WTC11 (cell line): ENCODE data around the gene GABPB2. TPM values are rescaled to one million over a fixed set of nuclear protein-coding genes. Genes with fewer than 3 reads are reported as not detected.

Source experiments
- ATAC-seq: fragments of 200-7000 bp; cut with Tn5 transposase; 2 replicates; pipeline ENCODE4 v1.10.0; 2021; ENCODE audit warnings: mild to moderate bottlenecking, moderate library complexity
- CTCF ChIA-PET: fragments of 300-600 bp; sonication (Branson Sonifier 250); formaldehyde crosslinking; loops from one replicate; lab custom pipeline; 2021; ENCODE audit warnings: antibody characterized with exemption; lab: Charles Lee
- POLR2A ChIA-PET: fragments of 350-600 bp; sonication (Branson Sonifier 250); formaldehyde crosslinking; loops from one replicate; lab custom pipeline; 2021; ENCODE audit warnings: antibody characterized with exemption; lab: Charles Lee
- DNase-seq: peaks from one replicate; pipeline ENCODE4 v3.0.0; 2021; ENCODE audit warnings: low spot score
- H3K27ac Mint-ChIP-seq: 2 replicates; pipeline ENCODE4 v1.8.0; 2021; ENCODE audit warnings: mixed read lengths
- H3K27me3 Mint-ChIP-seq: 2 replicates; pipeline ENCODE4 v1.8.0; 2021; ENCODE audit warnings: low read depth, mild to moderate bottlenecking, moderate library complexity, mixed read lengths
- H3K36me3 Mint-ChIP-seq: 2 replicates; pipeline ENCODE4 v1.8.0; 2021; ENCODE audit warnings: mixed read lengths
- H3K4me1 Mint-ChIP-seq: 2 replicates; pipeline ENCODE4 v1.8.0; 2022; ENCODE audit warnings: mixed read lengths
- H3K4me3 Mint-ChIP-seq: 2 replicates; pipeline ENCODE4 v1.8.0; 2021; ENCODE audit warnings: mild to moderate bottlenecking, moderate library complexity, mixed read lengths
- H3K9me3 Mint-ChIP-seq: 2 replicates; pipeline ENCODE4 v1.8.0; 2021; ENCODE audit warnings: mixed read lengths
- CBFB ChIP-seq: sonication (generic); formaldehyde crosslinking; IDR thresholded peaks from 2 replicates; pipeline ENCODE4 v1.8.1; 2022; ENCODE audit warnings: mild to moderate bottlenecking, low read depth, missing genetic modification reagents
- ELF4 ChIP-seq: sonication (generic); formaldehyde crosslinking; IDR thresholded peaks from 2 replicates; pipeline ENCODE4 v1.8.1; 2022; ENCODE audit warnings: low read depth, mild to moderate bottlenecking, moderate library complexity, missing genetic modification reagents
- FOXJ3 ChIP-seq: sonication (generic); formaldehyde crosslinking; IDR thresholded peaks from 2 replicates; pipeline ENCODE4 v1.9.0; 2021; ENCODE audit warnings: missing genetic modification reagents, mild to moderate bottlenecking, borderline replicate concordance
- GABPB1 ChIP-seq: sonication (generic); formaldehyde crosslinking; IDR thresholded peaks from 2 replicates; pipeline ENCODE4 v1.8.1; 2023; ENCODE audit warnings: mild to moderate bottlenecking, missing genetic modification reagents
- GTF2I ChIP-seq: fragments of 250-450 bp; sonication (Bioruptor Pico); conservative IDR thresholded peaks from 2 replicates; pipeline ENCODE4 v1.4.0; 2021; ENCODE audit warnings: mild to moderate bottlenecking
- KAT7 ChIP-seq: sonication (generic); formaldehyde crosslinking; IDR thresholded peaks from 2 replicates; pipeline ENCODE4 v1.8.1; 2023; ENCODE audit warnings: missing genetic modification reagents, mild to moderate bottlenecking, borderline replicate concordance
- NR1H2 ChIP-seq: sonication (generic); formaldehyde crosslinking; IDR thresholded peaks from 2 replicates; pipeline ENCODE4 v1.9.0; 2021; ENCODE audit warnings: mild to moderate bottlenecking, moderate library complexity, missing genetic modification reagents
- PRRX2 ChIP-seq: fragments of 250-450 bp; sonication (Bioruptor Pico); IDR thresholded peaks from 2 replicates; pipeline ENCODE4 v1.8.0; 2021; ENCODE audit warnings: mild to moderate bottlenecking
- RORB ChIP-seq: fragments of 250-450 bp; sonication (Bioruptor Pico); IDR thresholded peaks from 2 replicates; pipeline ENCODE4 v1.9.0; 2021; ENCODE audit warnings: mild to moderate bottlenecking
- SOX15 ChIP-seq: fragments of 250-450 bp; sonication (Bioruptor Pico); IDR thresholded peaks from 2 replicates; pipeline ENCODE4 v1.9.0; 2021; ENCODE audit warnings: mild to moderate bottlenecking
- SP1 ChIP-seq: sonication (generic); formaldehyde crosslinking; conservative IDR thresholded peaks from 2 replicates; pipeline ENCODE4 v1.8.1; 2022; ENCODE audit warnings: missing genetic modification reagents
- TP53 ChIP-seq: sonication (generic); formaldehyde crosslinking; IDR thresholded peaks from 2 replicates; pipeline ENCODE4 v1.8.1; 2023; ENCODE audit warnings: mild to moderate bottlenecking, missing genetic modification reagents
- ZNF121 ChIP-seq: sonication (generic); formaldehyde crosslinking; IDR thresholded peaks from 2 replicates; pipeline ENCODE4 v1.8.0; 2023; ENCODE audit warnings: missing genetic modification reagents
- ZNF423 ChIP-seq: fragments of 250-450 bp; sonication (Bioruptor Pico); IDR thresholded peaks from 2 replicates; pipeline ENCODE4 v2.1.2; 2022; ENCODE audit warnings: mild to moderate bottlenecking, moderate library complexity
- ZNF671 ChIP-seq: fragments of 250-450 bp; sonication (Bioruptor Pico); IDR thresholded peaks from 2 replicates; pipeline ENCODE4 v1.8.0; 2021; ENCODE audit warnings: mild to moderate bottlenecking
- total RNA-seq: library from RNA; stranded (reverse); gene quantifications from 3 replicates; pipeline ENCODE4 v1.2.3, GENCODE V29; 2021
- TF ChIP-seq, protein P1 (sequence below): sonication (generic); formaldehyde crosslinking; IDR thresholded peaks from 2 replicates; pipeline ENCODE4 v1.8.1; 2023; ENCODE audit warnings: mild to moderate bottlenecking, missing genetic modification reagents, moderate library complexity
- TF ChIP-seq, protein P2 (sequence below): sonication (generic); formaldehyde crosslinking; IDR thresholded peaks from 2 replicates; pipeline ENCODE4 v1.8.1; 2023; ENCODE audit warnings: mild to moderate bottlenecking, missing genetic modification reagents
- TF ChIP-seq, protein P3 (sequence below): sonication (generic); formaldehyde crosslinking; IDR thresholded peaks from 2 replicates; pipeline ENCODE4 v1.8.1; 2022; ENCODE audit warnings: low read depth, missing genetic modification reagents, borderline replicate concordance
- TF ChIP-seq, protein P4 (sequence below): fragments of 250-450 bp; sonication (Bioruptor Pico); IDR thresholded peaks from 2 replicates; pipeline ENCODE4 v1.9.0; 2021; ENCODE audit warnings: moderate library complexity, mild to moderate bottlenecking, inconsistent platforms, borderline replicate concordance
- TF ChIP-seq, protein P5 (sequence below): fragments of 250-450 bp; sonication (Bioruptor Pico); conservative IDR thresholded peaks from 2 replicates; pipeline ENCODE4 v1.9.0; 2021; ENCODE audit warnings: mild to moderate bottlenecking
- TF ChIP-seq, protein P6 (sequence below): fragments of 250-450 bp; sonication (Bioruptor Pico); IDR thresholded peaks from 2 replicates; pipeline ENCODE4 v1.9.0; 2021; ENCODE audit warnings: mild to moderate bottlenecking

GABPB2 gene
- total RNA-seq, 1 experiment from 2014 or later: 1.7 TPM

DNA sequence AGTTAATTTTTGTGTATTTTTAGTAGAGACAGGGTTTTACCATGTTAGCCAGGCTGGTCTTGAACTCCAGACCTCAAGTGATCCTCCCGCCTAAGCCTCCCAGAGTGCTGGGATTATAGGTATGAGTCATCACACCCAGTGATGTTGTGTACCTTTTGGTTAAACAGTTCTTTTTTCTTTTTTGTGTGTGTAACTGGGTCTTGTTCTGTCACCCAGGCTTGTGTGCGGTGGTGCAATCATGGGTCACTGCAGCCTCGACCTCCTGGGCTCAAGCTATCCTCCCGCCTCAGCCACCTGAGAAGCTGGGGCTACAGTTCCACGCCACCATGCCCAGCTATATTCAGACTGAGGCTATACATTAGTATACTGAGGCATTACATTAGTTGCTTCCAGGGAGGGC is 37.8 kb downstream of the GABPB2 start:
- Mint-ChIP-seq H3K36me3 (no peaks in the 10 kb centered on the region), H3K4me3 (no peak overlapping the region), H3K9me3 (no peaks in the 10 kb centered on the region), H3K27ac (no peak overlapping the region), H3K4me1 (no peaks in the 10 kb centered on the region), H3K27me3 (no peaks in the 10 kb centered on the region)
- ChIA-PET CTCF (interaction anchor here (0.6 to 11.6 kb wide), 3 partner anchors 8 to 54 kb away, joined by 3 to 77 read pairs (median 4); no protein-coding TSS in a partner anchor), POLR2A (no interaction called here)
- ATAC-seq: no peak
- TF ChIP-seq GTF2I (CRISPR knock-in tag) (no peak), GABPB1 (CRISPR knock-in tag) (peak; percentile 66)
- TF ChIP-seq, protein P1, sequence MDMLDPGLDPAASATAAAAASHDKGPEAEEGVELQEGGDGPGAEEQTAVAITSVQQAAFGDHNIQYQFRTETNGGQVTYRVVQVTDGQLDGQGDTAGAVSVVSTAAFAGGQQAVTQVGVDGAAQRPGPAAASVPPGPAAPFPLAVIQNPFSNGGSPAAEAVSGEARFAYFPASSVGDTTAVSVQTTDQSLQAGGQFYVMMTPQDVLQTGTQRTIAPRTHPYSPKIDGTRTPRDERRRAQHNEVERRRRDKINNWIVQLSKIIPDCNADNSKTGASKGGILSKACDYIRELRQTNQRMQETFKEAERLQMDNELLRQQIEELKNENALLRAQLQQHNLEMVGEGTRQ (CRISPR knock-in tag): no peak
- TF ChIP-seq, protein P2, sequence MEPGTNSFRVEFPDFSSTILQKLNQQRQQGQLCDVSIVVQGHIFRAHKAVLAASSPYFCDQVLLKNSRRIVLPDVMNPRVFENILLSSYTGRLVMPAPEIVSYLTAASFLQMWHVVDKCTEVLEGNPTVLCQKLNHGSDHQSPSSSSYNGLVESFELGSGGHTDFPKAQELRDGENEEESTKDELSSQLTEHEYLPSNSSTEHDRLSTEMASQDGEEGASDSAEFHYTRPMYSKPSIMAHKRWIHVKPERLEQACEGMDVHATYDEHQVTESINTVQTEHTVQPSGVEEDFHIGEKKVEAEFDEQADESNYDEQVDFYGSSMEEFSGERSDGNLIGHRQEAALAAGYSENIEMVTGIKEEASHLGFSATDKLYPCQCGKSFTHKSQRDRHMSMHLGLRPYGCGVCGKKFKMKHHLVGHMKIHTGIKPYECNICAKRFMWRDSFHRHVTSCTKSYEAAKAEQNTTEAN (CRISPR knock-in tag): no peak
- no peak for DNase-seq

DNA sequence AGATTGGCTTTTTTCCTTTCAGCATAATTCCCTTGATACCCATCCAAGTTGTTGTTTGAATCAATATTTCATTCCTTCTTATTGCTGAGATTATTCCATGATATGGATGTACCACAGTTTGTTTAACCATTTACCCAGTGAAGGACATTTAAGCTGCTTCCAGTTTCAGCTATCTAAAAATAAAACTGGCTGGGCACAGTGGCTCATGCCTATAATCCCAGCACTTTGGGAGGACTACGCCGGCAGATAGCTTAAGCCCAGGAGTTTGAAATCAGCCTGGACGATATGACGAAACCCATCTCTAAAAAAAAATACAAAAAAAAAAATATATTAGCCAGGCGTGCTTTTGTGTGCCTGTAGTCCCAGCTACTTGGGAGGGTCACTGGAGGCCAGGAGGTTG is 43.3 kb downstream of the GABPB2 start:
- Mint-ChIP-seq H3K4me3 (no peak overlapping the region), H3K4me1 (no peaks in the 10 kb centered on the region), H3K36me3 (no peaks in the 10 kb centered on the region), H3K27me3 (no peaks in the 10 kb centered on the region), H3K27ac (no peak overlapping the region), H3K9me3 (no peaks in the 10 kb centered on the region)
- ATAC-seq (no peak), DNase-seq (no peak)
- ChIA-PET CTCF (interaction anchor here (0.7 to 11.6 kb wide), 6 partner anchors 14 to 135 kb away, joined by 3 to 77 read pairs (median 3); partner anchors contain the start of gene TNFAIP8L2), POLR2A (no interaction called here)
- TF ChIP-seq GABPB1 (CRISPR knock-in tag): no peak
- no peak for TF ChIP-seq KAT7
- TF ChIP-seq CBFB: no peak
- TF ChIP-seq, protein P3, sequence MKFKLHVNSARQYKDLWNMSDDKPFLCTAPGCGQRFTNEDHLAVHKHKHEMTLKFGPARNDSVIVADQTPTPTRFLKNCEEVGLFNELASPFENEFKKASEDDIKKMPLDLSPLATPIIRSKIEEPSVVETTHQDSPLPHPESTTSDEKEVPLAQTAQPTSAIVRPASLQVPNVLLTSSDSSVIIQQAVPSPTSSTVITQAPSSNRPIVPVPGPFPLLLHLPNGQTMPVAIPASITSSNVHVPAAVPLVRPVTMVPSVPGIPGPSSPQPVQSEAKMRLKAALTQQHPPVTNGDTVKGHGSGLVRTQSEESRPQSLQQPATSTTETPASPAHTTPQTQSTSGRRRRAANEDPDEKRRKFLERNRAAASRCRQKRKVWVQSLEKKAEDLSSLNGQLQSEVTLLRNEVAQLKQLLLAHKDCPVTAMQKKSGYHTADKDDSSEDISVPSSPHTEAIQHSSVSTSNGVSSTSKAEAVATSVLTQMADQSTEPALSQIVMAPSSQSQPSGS (CRISPR knock-in tag): no peak
- TF ChIP-seq ZNF423: no peak
- no peak for TF ChIP-seq TP53 (CRISPR knock-in tag)
- TF ChIP-seq RORB (CRISPR knock-in tag): no peak
- no peak for TF ChIP-seq NR1H2 (CRISPR knock-in tag)
- TF ChIP-seq ELF4 (CRISPR knock-in tag): no peak
- TF ChIP-seq, protein P4, sequence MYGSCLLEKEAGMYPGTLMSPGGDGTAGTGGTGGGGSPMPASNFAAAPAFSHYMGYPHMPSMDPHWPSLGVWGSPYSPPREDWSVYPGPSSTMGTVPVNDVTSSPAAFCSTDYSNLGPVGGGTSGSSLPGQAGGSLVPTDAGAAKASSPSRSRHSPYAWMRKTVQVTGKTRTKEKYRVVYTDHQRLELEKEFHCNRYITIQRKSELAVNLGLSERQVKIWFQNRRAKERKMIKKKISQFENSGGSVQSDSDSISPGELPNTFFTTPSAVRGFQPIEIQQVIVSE (CRISPR knock-in tag): no peak
- TF ChIP-seq, protein P5, sequence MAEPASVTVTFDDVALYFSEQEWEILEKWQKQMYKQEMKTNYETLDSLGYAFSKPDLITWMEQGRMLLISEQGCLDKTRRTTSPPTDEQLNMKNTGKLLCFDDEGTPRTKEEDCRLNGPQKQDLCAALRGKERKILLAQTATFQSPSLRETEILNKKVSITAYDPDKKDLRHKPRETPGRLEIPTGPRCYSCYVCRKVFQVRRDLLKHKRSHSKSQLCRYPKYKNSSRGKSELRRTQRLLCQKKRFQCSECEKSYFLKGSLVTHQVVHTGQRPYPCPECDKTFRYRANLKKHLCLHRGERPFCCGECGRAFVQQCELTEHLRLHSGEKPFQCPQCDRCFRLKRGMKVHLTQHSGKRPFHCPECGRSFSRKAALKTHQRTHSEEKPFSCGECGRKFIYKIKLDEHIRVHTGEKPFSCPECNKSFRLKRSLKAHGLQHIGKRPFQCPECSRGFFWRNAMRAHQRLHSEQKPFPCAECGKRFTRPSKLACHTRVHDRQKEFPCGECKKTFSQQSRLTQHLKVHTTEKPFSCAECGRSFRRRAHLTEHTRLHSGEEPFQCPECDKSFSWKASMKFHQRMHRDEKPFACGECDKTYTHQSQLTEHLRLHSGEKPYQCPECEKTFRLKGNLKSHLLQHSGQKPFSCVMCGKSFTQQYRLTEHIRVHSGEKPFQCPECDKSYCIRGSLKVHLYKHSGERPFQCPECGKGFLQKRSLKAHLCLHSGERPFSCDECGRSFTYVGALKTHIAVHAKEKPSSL (CRISPR knock-in tag): no peak
- no peak for TF ChIP-seq GTF2I (CRISPR knock-in tag)
- TF ChIP-seq SOX15 (CRISPR knock-in tag): no peak
- TF ChIP-seq, protein P6, sequence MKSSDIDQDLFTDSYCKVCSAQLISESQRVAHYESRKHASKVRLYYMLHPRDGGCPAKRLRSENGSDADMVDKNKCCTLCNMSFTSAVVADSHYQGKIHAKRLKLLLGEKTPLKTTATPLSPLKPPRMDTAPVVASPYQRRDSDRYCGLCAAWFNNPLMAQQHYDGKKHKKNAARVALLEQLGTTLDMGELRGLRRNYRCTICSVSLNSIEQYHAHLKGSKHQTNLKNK (CRISPR knock-in tag): no peak
- TF ChIP-seq FOXJ3 (CRISPR knock-in tag): no peak
- TF ChIP-seq ZNF121 (CRISPR knock-in tag): no peak
- no peak for TF ChIP-seq SP1
- no peak for TF ChIP-seq ZNF671 (CRISPR knock-in tag)
- TF ChIP-seq PRRX2 (CRISPR knock-in tag): no peak
